ENCODE measurements around the gene ACACA.

Gene ACACA

GRCh38 chr17:37060928-37061327, 345.7 kb downstream of the ACACA start:
- no peak overlapping the region for H3K4me3 ChIP-seq (replicated peaks; ENCODE audit: low read depth, low read length)
- no peak for TF ChIP-seq CTCF (IDR thresholded peaks at IDR 0.05; ENCODE audit: low read depth, low read length, missing control alignments)
- DNase-seq (ENCODE audit: extremely low read depth, low read depth) = no peak

- no peak overlapping the region for H3K4me3 ChIP-seq (replicated peaks; ENCODE audit: low read depth, low read length)
- DNase-seq (ENCODE audit: extremely low read depth, low read depth) = no peak
- TF ChIP-seq CTCF (IDR thresholded peaks at IDR 0.05; ENCODE audit: low read depth, low read length, missing control alignments) = no peak
Observed at GRCh38 chr17:37060094-37060493, 346.5 kb downstream of the ACACA start.

- no peak for DNase-seq (ENCODE audit: extremely low read depth, low read depth)
- H3K4me3 ChIP-seq (replicated peaks; ENCODE audit: low read depth, low read length) = no peak overlapping the region
- no peak for TF ChIP-seq CTCF (IDR thresholded peaks at IDR 0.05; ENCODE audit: low read depth, low read length, missing control alignments)
Observed at GRCh38 chr17:37059493-37059892, 347.1 kb downstream of the ACACA start.

- DNase-seq (ENCODE audit: extremely low read depth, low read depth) = no peak
- no peak for TF ChIP-seq CTCF (IDR thresholded peaks at IDR 0.05; ENCODE audit: low read depth, low read length, missing control alignments)
- H3K4me3 ChIP-seq (replicated peaks; ENCODE audit: low read depth, low read length) = no peak overlapping the region
Observed at GRCh38 chr17:37056622-37057021, 350.0 kb downstream of the ACACA start.

- H3K4me3 ChIP-seq (replicated peaks; ENCODE audit: low read depth, low read length) = no peak overlapping the region
- TF ChIP-seq CTCF (IDR thresholded peaks at IDR 0.05; ENCODE audit: low read depth, low read length, missing control alignments) = no peak
- no peak for DNase-seq (ENCODE audit: extremely low read depth, low read depth)
Observed at GRCh38 chr17:37054894-37055293, 351.7 kb downstream of the ACACA start.

- no peak for TF ChIP-seq CTCF (IDR thresholded peaks at IDR 0.05; ENCODE audit: low read depth, low read length, missing control alignments)
- DNase-seq (ENCODE audit: extremely low read depth, low read depth) = no peak
- H3K4me3 ChIP-seq (replicated peaks; ENCODE audit: low read depth, low read length) = no peak overlapping the region
Observed at GRCh38 chr17:37052450-37052849, 354.2 kb downstream of the ACACA start.

- no peak overlapping the region for H3K4me3 ChIP-seq (replicated peaks; ENCODE audit: low read depth, low read length)
- TF ChIP-seq CTCF (IDR thresholded peaks at IDR 0.05; ENCODE audit: low read depth, low read length, missing control alignments) = no peak
- DNase-seq (ENCODE audit: extremely low read depth, low read depth) = no peak
Observed at GRCh38 chr17:37051833-37052232, 354.8 kb downstream of the ACACA start.
